Prostate gland (tissue), 2 donors: ENCODE measurements around the gene RAB11FIP2. TPM values are rescaled to one million over a fixed set of nuclear protein-coding genes. Genes with fewer than 3 reads are reported as not detected.

ENCODE experiments used
- DNase-seq: peaks from one replicate; pipeline ENCODE4 v3.0.0-alpha.2; 2019; ENCODE audit warnings: low spot score
- H3K27ac ChIP-seq, 2 donors: fragments of 200-600 bp; sonication (generic); 2 replicates each; pipeline ENCODE4 v1.5.1; 2017 to 2019
- H3K27me3 ChIP-seq: fragments of 200-600 bp; sonication (generic); replicated peaks from 2 replicates; pipeline ENCODE4 v1.5.1; 2019; ENCODE audit not compliant: insufficient read depth
- H3K36me3 ChIP-seq, 2 donors: fragments of 200-600 bp; sonication (generic); 1 replicate in 1 of 2; 2 replicates in 1 of 2; pipeline versions ENCODE4 v1.5.1 to v1.8.1; 2017 to 2019
- H3K4me1 ChIP-seq: fragments of 200-600 bp; sonication (generic); replicated peaks from 2 replicates; pipeline ENCODE4 v1.5.1; 2019
- H3K4me3 ChIP-seq, 2 donors: fragments of 200-600 bp; sonication (generic); 2 replicates each; pipeline ENCODE4 v1.5.1; 2017 to 2019
- H3K9me3 ChIP-seq: fragments of 200-600 bp; sonication (generic); 2 replicates; pipeline ENCODE4 v1.5.1; 2017
- CTCF ChIP-seq, 4 experiments: fragments of 200-600 bp in 2 of 4; fragments of 450-650 bp in 2 of 4; sonication (generic) in 2 of 4; IDR thresholded peaks; 1 replicate in 3 of 4; 2 replicates in 1 of 4; pipeline ENCODE4 v1.5.1; 2016 to 2019; ENCODE audit warnings: antibody characterized with exemption in 4 of 4, mild to moderate bottlenecking in 2 of 4, moderate library complexity in 2 of 4
- POLR2A ChIP-seq: fragments of 450-650 bp; IDR thresholded peaks from one replicate; pipeline ENCODE4 v1.6.1; 2016; ENCODE audit warnings: antibody characterized with exemption, mild to moderate bottlenecking
- POLR2AphosphoS5 ChIP-seq: sonication (generic); formaldehyde crosslinking; IDR thresholded peaks from one replicate; pipeline ENCODE4 v1.6.1; 2017; ENCODE audit warnings: antibody characterized with exemption
- WGBS: methylation state at CpG from one replicate; pipeline ENCODE4 v1.1.5; 2018; 5-methylcytosine and 5-hydroxymethylcytosine counted together
- intact Hi-C: fragments of 100-400 bp; cut with DNase I; formaldehyde crosslinking; loops from one replicate; pipeline ENCODE4 v1.14.2; 2022
- total RNA-seq, 2 donors: library from RNA; depleted of rRNA; stranded (reverse); fragments of >200 nt; gene quantifications; one replicate each; pipeline ENCODE4 v1.1.0, GENCODE V29; 2016

The RAB11FIP2 gene
- total RNA-seq, 2 donors from 2014 or later: 14.3 to 33.5 TPM

DNA sequence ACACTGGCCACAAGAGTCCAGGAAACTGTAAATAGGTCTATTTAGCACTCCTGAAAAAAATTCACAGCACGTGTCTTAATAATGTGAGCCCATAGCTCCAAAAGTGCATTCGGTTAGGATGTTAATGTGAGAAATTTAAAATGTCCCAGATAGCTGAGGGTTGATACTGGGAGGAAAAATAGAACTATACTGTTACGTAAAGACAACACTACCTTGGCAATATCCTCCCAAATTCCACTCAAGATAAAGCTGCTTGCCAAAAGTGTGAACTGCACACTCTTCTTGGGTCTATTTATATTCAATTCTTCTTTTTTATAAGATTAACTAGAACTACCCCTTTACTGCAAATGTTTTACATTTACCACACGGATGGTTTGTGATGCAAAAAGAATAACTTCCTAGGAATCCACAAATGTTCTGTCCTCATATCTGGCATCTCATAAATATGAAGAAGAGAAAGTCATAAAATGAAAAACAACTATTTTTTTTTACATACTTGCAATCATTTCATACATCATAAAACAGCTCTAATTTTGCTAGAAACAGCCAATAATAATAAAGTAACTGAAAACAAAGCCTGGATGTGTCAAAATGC lies 10.4 kb downstream of the RAB11FIP2 start:
- Histone ChIP-seq H3K4me1 (peaks cover 12% of the 10 kb centered on the region), H3K4me3 (no peak overlapping the region), H3K27me3 (no peaks in the 10 kb centered on the region), H3K36me3 (no peaks in the 10 kb centered on the region), H3K27ac (no peak overlapping the region), H3K9me3 (no peaks in the 10 kb centered on the region)
- intact Hi-C loops: no loop called here
- DNase-seq: no peak
- 57% methylated on average over 4 of the region's 4 CpGs for WGBS
- TF ChIP-seq POLR2AphosphoS5 (no peak), CTCF (IDR thresholded peaks at IDR 0.05) (no peak), POLR2A (no peak)

DNA sequence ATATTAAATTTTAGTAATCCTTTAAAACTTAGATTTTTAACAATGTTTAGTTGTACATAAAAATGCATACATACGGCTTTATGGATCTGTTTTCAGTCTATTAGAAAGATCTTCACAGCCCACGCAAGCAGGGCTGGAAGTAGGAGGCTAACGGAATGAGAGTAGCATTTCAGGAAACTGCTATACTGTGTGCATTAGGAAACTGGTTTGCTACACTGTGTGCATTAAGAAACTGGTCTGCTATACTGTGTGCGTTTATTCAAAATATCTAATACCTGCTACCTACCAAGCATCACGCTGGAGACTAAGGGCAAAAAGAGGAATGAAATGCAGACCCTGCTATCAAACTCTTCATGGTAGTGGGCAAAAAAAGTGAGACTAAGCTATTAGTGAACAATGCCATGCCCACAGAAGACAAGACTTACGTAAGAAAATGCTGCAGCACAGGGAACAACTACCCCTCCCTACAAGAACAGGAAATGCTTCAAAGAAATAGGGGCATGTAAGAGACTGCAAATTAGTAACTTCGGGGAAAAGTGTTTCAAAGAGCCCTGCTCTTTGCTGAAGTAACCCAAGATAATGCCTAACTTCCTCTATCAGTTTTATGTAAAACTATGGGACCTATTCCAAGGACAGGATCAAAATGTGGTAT lies 11.3 kb downstream of the RAB11FIP2 start:
- 83% methylated on average over 7 of the region's 7 CpGs for WGBS
- Histone ChIP-seq H3K27me3 (no peaks in the 10 kb centered on the region), H3K4me3 (no peak overlapping the region), H3K9me3 (no peaks in the 10 kb centered on the region), H3K4me1 (peaks cover 10% of the 10 kb centered on the region), H3K36me3 (no peaks in the 10 kb centered on the region), H3K27ac (no peak overlapping the region)
- TF ChIP-seq POLR2A: no peak
- no peak for TF ChIP-seq POLR2AphosphoS5
- no peak for TF ChIP-seq CTCF (IDR thresholded peaks at IDR 0.05)
- intact Hi-C loops: no loop called here
- no peak for DNase-seq

- Histone ChIP-seq H3K27ac (no peak overlapping the region), H3K4me1 (peaks cover 4% of the 10 kb centered on the region), H3K9me3 (no peaks in the 10 kb centered on the region), H3K36me3 (no peaks in the 10 kb centered on the region), H3K4me3 (no peak overlapping the region), H3K27me3 (no peaks in the 10 kb centered on the region)
- no peak for DNase-seq
- TF ChIP-seq CTCF (IDR thresholded peaks at IDR 0.05) (no peak), POLR2A (no peak), POLR2AphosphoS5 (no peak)
- intact Hi-C loops: no loop called here
- 95% methylated on average over 4 of the region's 4 CpGs for WGBS
Observed at GRCh38 chr10:118034791-118035261, 11.9 kb downstream of the RAB11FIP2 start.

GRCh38 chr10:118033905-118034304 lies 12.8 kb downstream of the RAB11FIP2 start:
- no peak for DNase-seq
- H3K27ac ChIP-seq: no peak overlapping the region
- TF ChIP-seq POLR2AphosphoS5: no peak
- TF ChIP-seq CTCF (IDR thresholded peaks at IDR 0.05): no peak
- TF ChIP-seq POLR2A: no peak
- 62% methylated on average over 7 of the region's 7 CpGs for WGBS
- H3K4me3 ChIP-seq: no peak overlapping the region
- intact Hi-C loops: no loop called here
- H3K4me1 ChIP-seq: no peaks in the 10 kb centered on the region
- H3K36me3 ChIP-seq: no peaks in the 10 kb centered on the region
- no peaks in the 10 kb centered on the region for H3K27me3 ChIP-seq
- no peaks in the 10 kb centered on the region for H3K9me3 ChIP-seq

DNA sequence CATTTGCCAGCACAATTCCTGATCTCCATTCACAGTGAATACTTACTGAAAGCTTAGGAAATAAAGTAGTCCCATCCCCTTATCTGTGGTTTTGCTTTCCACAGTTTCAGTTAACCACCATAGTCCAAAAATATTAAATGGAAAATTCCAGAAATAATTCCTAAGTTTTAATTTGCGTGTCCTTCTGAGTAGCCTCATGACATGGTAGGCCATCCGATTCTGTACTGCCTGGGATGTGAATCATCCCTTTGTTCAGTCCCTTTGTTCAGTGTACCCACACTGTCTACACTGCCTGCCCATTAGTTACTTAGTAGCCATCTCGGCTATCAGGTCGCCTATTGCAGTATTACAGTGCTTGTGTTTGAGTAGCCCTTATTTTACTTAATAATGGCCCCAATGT lies 14.2 kb downstream of the RAB11FIP2 start:
- no peak overlapping the region for H3K27ac ChIP-seq
- no peaks in the 10 kb centered on the region for H3K36me3 ChIP-seq
- no peak for DNase-seq
- H3K4me3 ChIP-seq: no peak overlapping the region
- TF ChIP-seq POLR2A (no peak), POLR2AphosphoS5 (no peak)
- no peaks in the 10 kb centered on the region for H3K4me1 ChIP-seq
- H3K27me3 ChIP-seq: no peaks in the 10 kb centered on the region
- no peaks in the 10 kb centered on the region for H3K9me3 ChIP-seq
- intact Hi-C loops: no loop called here
- 96% methylated on average over 4 of the region's 4 CpGs for WGBS
